Measurements from ENCODE around the gene PMS1. TPM values are rescaled to one million over a fixed set of nuclear protein-coding genes. Genes with fewer than 3 reads are reported as not detected.

Gene PMS1
- total and polyA plus RNA-seq, 10 donors = 12.6 to 39.3 (median 24.5) TPM

DNA sequence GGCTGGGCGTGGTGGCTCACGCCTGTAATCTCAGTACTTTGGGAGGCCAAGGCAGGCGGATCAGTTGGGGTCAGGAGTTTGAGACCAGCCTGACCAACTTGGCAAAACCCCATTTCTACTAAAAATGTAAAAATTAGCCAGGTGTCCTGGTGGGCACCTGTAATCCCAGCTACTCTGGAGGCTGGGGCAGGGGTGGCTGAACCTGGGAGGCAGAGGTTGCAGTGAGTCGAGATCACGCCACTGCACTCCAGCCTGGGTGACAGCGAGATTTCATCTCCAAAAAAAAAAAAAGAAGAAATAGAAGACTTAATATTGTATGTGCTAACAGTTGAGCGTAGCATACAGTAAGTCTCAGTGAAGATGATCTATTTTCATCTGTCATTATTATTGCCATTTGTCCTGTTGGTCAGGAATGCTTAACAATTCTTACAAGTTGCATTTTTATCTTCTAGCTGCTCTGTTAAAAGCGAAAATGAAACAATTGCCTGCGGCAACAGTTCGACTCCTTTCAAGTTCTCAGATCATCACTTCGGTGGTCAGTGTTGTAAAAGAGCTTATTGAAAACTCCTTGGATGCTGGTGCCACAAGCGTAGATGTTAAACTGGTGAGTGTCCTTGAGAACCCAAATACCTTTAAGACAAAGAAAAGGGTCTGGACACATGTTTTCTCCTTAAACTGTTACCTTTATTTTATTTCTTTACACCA is 7.2 kb downstream of the PMS1 start:
- no peaks in the 10 kb centered on the region for H3K27me3 ChIP-seq (replicated peaks in 1 of 7)
- H3K4me1 ChIP-seq = peaks cover 0 to 9% (median under 1%) of the 10 kb centered on the region in 6 donors
- H3K9me3 ChIP-seq = no peaks in the 10 kb centered on the region
- peak overlapping the region in 1 of 8 donors; percentile 47 for H3K4me3 ChIP-seq
- H3K27ac ChIP-seq = peak overlapping the region in 4 of 8 donors; percentile 43 to 53 (median 48)
- intact Hi-C loops (cut with DNase I; ENCODE audit: low total_unique reads) = no loop called here
- WGBS, 5 donors = 79 to 89% (median 83%) methylated on average over 12 of the region's 12 CpGs
- no peak for DNase-seq
- H3K36me3 ChIP-seq = peaks cover 0 to 53% (median 38%) of the 10 kb centered on the region in 6 donors
- no peak for TF ChIP-seq POLR2A (IDR thresholded peaks at IDR 0.05)
- no peak for TF ChIP-seq POLR2AphosphoS5 (IDR thresholded peaks at IDR 0.05)
- TF ChIP-seq, protein P1, sequence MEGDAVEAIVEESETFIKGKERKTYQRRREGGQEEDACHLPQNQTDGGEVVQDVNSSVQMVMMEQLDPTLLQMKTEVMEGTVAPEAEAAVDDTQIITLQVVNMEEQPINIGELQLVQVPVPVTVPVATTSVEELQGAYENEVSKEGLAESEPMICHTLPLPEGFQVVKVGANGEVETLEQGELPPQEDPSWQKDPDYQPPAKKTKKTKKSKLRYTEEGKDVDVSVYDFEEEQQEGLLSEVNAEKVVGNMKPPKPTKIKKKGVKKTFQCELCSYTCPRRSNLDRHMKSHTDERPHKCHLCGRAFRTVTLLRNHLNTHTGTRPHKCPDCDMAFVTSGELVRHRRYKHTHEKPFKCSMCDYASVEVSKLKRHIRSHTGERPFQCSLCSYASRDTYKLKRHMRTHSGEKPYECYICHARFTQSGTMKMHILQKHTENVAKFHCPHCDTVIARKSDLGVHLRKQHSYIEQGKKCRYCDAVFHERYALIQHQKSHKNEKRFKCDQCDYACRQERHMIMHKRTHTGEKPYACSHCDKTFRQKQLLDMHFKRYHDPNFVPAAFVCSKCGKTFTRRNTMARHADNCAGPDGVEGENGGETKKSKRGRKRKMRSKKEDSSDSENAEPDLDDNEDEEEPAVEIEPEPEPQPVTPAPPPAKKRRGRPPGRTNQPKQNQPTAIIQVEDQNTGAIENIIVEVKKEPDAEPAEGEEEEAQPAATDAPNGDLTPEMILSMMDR (IDR thresholded peaks at IDR 0.05 in 8 of 11, conservative IDR thresholded peaks at IDR 0.05 in 3 of 11) = no peak

DNA sequence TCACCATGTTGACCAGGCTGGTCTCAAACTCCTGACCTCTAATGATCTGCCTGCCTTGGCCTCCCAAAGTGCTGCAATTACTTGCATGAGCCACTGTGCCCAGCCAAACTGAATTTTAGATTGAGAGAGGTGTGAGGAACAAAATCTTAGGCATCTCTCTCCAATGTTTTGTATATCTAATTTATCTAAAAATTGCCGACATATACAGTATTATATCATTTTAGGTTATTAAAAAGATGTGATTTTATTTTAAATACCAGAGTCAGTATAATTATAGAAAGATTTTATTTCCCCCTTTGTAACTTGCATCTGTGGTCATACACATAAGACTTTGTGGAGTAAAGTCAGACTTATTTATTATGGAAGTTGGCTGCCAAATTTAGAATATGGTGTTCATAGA is 10.1 kb downstream of the PMS1 start:
- 96 to 100% (median 98%) methylated on average over 1 of the region's 1 CpG for WGBS, 5 donors
- intact Hi-C loops (cut with DNase I; ENCODE audit: low total_unique reads) = no loop called here
- no peak for DNase-seq
- Histone ChIP-seq H3K36me3 (peaks cover 0 to 73% (median 43%) of the 10 kb centered on the region in 6 donors), H3K4me3 (no peak overlapping the region), H3K9me3 (no peaks in the 10 kb centered on the region), H3K4me1 (peaks cover 0 to 9% (median 2%) of the 10 kb centered on the region in 6 donors), H3K27ac (no peak overlapping the region), H3K27me3 (replicated peaks in 1 of 7) (no peaks in the 10 kb centered on the region)
- TF ChIP-seq POLR2AphosphoS5 (IDR thresholded peaks at IDR 0.05) = no peak
- TF ChIP-seq POLR2A (IDR thresholded peaks at IDR 0.05) = no peak

DNA sequence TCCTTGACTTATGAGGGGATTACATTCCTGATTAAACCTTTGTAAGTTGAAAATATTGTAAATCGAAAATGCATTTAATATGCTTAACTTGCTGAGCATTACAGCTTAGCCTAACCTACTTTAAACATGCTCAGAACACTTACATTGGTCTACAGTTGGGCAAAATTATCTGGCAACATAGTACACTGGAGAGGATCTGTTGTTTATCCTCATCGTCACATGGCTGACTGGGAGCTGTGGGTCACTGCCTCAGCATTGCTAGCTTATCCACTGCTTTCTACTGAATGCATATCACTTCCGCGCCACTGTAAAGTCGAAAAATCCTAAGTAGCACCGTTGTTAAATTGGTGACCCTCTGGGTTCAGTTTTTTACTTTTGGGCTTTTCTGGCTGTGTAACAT is 13.7 kb downstream of the PMS1 start:
- peaks cover 0 to 91% (median 45%) of the 10 kb centered on the region in 6 donors for H3K36me3 ChIP-seq
- intact Hi-C loops (cut with DNase I; ENCODE audit: low total_unique reads) = no loop called here
- H3K4me1 ChIP-seq = peaks cover 0 to 12% (median 3%) of the 10 kb centered on the region in 6 donors
- 90 to 95% (median 92%) methylated on average over 6 of the region's 6 CpGs for WGBS, 5 donors
- H3K27me3 ChIP-seq (replicated peaks in 1 of 7) = no peaks in the 10 kb centered on the region
- TF ChIP-seq POLR2A (IDR thresholded peaks at IDR 0.05) (no peak), POLR2AphosphoS5 (IDR thresholded peaks at IDR 0.05) (no peak)
- TF ChIP-seq, protein P1 (IDR thresholded peaks at IDR 0.05 in 8 of 11, conservative IDR thresholded peaks at IDR 0.05 in 3 of 11) = no peak
- peak overlapping the region in 2 of 8 donors; percentile 7 to 43 for H3K27ac ChIP-seq
- DNase-seq = no peak
- H3K9me3 ChIP-seq = no peaks in the 10 kb centered on the region
- H3K4me3 ChIP-seq = no peak overlapping the region

DNA sequence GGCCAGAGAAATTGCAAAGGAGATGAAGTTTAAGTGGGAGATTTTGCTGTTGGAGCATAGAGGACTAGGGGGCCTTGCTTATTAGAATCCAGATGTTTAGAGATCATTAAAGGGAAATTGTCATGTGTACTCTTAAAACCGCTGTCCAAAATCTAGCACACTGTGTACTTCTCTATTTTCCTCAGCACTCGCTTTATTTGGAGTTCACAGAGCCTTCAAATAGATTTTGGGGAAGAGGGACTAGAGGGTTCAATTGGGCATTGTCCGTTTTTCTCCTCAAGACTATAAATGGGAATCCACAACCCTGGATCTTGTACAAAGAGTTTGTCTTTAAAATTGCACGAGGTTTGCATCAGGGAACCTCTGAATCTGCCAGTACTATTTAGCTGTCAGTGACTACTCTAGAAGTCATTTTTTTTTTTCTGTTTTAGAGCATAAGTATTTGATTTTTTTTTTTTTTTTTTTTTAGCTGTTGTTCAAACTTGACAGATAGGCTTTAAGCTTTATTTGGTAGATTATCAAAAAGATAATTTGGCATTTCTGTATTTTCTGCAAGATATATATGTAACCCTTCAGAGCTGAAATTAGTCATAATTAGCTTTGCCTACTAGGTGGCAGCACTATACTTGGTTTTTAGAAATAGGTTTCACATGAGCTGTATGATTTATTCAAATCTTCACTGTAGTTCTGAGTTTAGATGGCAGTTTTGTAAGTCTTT is 14.2 kb downstream of the PMS1 start:
- TF ChIP-seq, protein P1 (IDR thresholded peaks at IDR 0.05 in 8 of 11, conservative IDR thresholded peaks at IDR 0.05 in 3 of 11) = peak in 8 of 11 experiments; percentile 17 to 34 (median 22)
- TF ChIP-seq POLR2AphosphoS5 (IDR thresholded peaks at IDR 0.05) = no peak
- H3K4me1 ChIP-seq = peaks cover 0 to 12% (median 4%) of the 10 kb centered on the region in 6 donors
- H3K4me3 ChIP-seq = no peak overlapping the region
- peak overlapping the region in 2 of 8 donors; percentile 7 to 43 for H3K27ac ChIP-seq
- no peaks in the 10 kb centered on the region for H3K9me3 ChIP-seq
- 56 to 77% (median 69%) methylated on average over 4 of the region's 4 CpGs for WGBS, 5 donors
- no peak for DNase-seq
- intact Hi-C loops (cut with DNase I; ENCODE audit: low total_unique reads) = no loop called here
- peaks cover 0 to 89% (median 41%) of the 10 kb centered on the region in 6 donors for H3K36me3 ChIP-seq
- no peaks in the 10 kb centered on the region for H3K27me3 ChIP-seq (replicated peaks in 1 of 7)
